ENCODE results near the gene DCHS2.
A peak's percentile ranks its signal among the peaks of the same experiment; 100 is the strongest.

Gene DCHS2

GRCh38 chr4:154491341-154492271 lies at the start of gene DCHS2:
TSS of gene DCHS2 (minus strand) at chr4:154491799. CDS start at chr4:154491355, 444 bp downstream.
- peak in 1 of 2 experiments; percentile 4 for DNase-seq
- TF ChIP-seq GATA1 (IDR thresholded peaks at IDR 0.05; ENCODE audit: low read depth, low read length): no peak
- no peak for TF ChIP-seq POLR2A (IDR thresholded peaks at IDR 0.05; ENCODE audit: low read length)

GRCh38 chr4:154534296-154534695 lies 42.7 kb upstream of the DCHS2 start:
- DNase-seq: no peak
- no peak for TF ChIP-seq GATA1 (IDR thresholded peaks at IDR 0.05; ENCODE audit: low read depth, low read length)
- peak; percentile 27 for TF ChIP-seq POLR2A (IDR thresholded peaks at IDR 0.05; ENCODE audit: low read length)

- DNase-seq: no peak
- TF ChIP-seq POLR2A (IDR thresholded peaks at IDR 0.05; ENCODE audit: low read length) (no peak), GATA1 (IDR thresholded peaks at IDR 0.05; ENCODE audit: low read depth, low read length) (no peak)
Observed at GRCh38 chr4:154529728-154530519, 38.3 kb upstream of the DCHS2 start.

GRCh38 chr4:154528869-154529268 lies 37.3 kb upstream of the DCHS2 start:
- TF ChIP-seq POLR2A (IDR thresholded peaks at IDR 0.05; ENCODE audit: low read length): no peak
- TF ChIP-seq GATA1 (IDR thresholded peaks at IDR 0.05; ENCODE audit: low read depth, low read length): no peak
- no peak for DNase-seq

- TF ChIP-seq POLR2A (IDR thresholded peaks at IDR 0.05; ENCODE audit: low read length) (no peak), GATA1 (IDR thresholded peaks at IDR 0.05; ENCODE audit: low read depth, low read length) (no peak)
- DNase-seq: no peak
Observed at GRCh38 chr4:154527308-154527707, 35.7 kb upstream of the DCHS2 start.

GRCh38 chr4:154526151-154526550 lies 34.6 kb upstream of the DCHS2 start:
- TF ChIP-seq POLR2A (IDR thresholded peaks at IDR 0.05; ENCODE audit: low read length): no peak
- DNase-seq: no peak

GRCh38 chr4:154521607-154522006 lies 30.0 kb upstream of the DCHS2 start:
- TF ChIP-seq GATA1 (IDR thresholded peaks at IDR 0.05; ENCODE audit: low read depth, low read length) (no peak), POLR2A (IDR thresholded peaks at IDR 0.05; ENCODE audit: low read length) (no peak)
- no peak for DNase-seq

GRCh38 chr4:154519214-154519613 lies 27.6 kb upstream of the DCHS2 start:
- no peak for DNase-seq
- no peak for TF ChIP-seq GATA1 (IDR thresholded peaks at IDR 0.05; ENCODE audit: low read depth, low read length)
- no peak for TF ChIP-seq POLR2A (IDR thresholded peaks at IDR 0.05; ENCODE audit: low read length)

- DNase-seq: no peak
- no peak for TF ChIP-seq POLR2A (IDR thresholded peaks at IDR 0.05; ENCODE audit: low read length)
- TF ChIP-seq GATA1 (IDR thresholded peaks at IDR 0.05; ENCODE audit: low read depth, low read length): no peak
Observed at GRCh38 chr4:154517591-154517990, 26.0 kb upstream of the DCHS2 start.

GRCh38 chr4:154516318-154517029 lies 24.9 kb upstream of the DCHS2 start:
- TF ChIP-seq GATA1 (IDR thresholded peaks at IDR 0.05; ENCODE audit: low read depth, low read length): no peak
- TF ChIP-seq POLR2A (IDR thresholded peaks at IDR 0.05; ENCODE audit: low read length): no peak
- no peak for DNase-seq

GRCh38 chr4:154511981-154512380 lies 20.4 kb upstream of the DCHS2 start:
- TF ChIP-seq POLR2A (IDR thresholded peaks at IDR 0.05; ENCODE audit: low read length): no peak
- no peak for TF ChIP-seq GATA1 (IDR thresholded peaks at IDR 0.05; ENCODE audit: low read depth, low read length)
- no peak for DNase-seq

- TF ChIP-seq GATA1 (IDR thresholded peaks at IDR 0.05; ENCODE audit: low read depth, low read length) (no peak), POLR2A (IDR thresholded peaks at IDR 0.05; ENCODE audit: low read length) (no peak)
- no peak for DNase-seq
Observed at GRCh38 chr4:154511548-154511947, 19.9 kb upstream of the DCHS2 start.

GRCh38 chr4:154507156-154507555 lies 15.6 kb upstream of the DCHS2 start:
- DNase-seq: no peak

GRCh38 chr4:154506253-154506652 lies 14.7 kb upstream of the DCHS2 start:
- TF ChIP-seq POLR2A (IDR thresholded peaks at IDR 0.05; ENCODE audit: low read length) (no peak), GATA1 (IDR thresholded peaks at IDR 0.05; ENCODE audit: low read depth, low read length) (no peak)
- peak; percentile 3 to 14 for DNase-seq

More at GRCh38 chr4:154507156-154507555, 15.6 kb upstream of the DCHS2 start:
- TF ChIP-seq POLR2A (IDR thresholded peaks at IDR 0.05; ENCODE audit: low read length): no peak
- TF ChIP-seq GATA1 (IDR thresholded peaks at IDR 0.05; ENCODE audit: low read depth, low read length): no peak
